Mesodermal cell (in vitro differentiated cells): ENCODE measurements around the gene MYBPH.

ENCODE experiments used
- H3K27ac ChIP-seq: 2 replicates; pipeline ENCODE4 v1.7.0; 2013; ENCODE audit warnings: mild to moderate bottlenecking, low read depth, low read length, moderate library complexity; ENCODE audit not compliant: severe bottlenecking
- H3K36me3 ChIP-seq: 2 replicates; pipeline ENCODE4 v1.7.1; 2013; ENCODE audit warnings: mild to moderate bottlenecking, low read length, moderate library complexity; ENCODE audit not compliant: control insufficient read depth, insufficient read depth
- H3K4me1 ChIP-seq: one replicate; pipeline ENCODE4 v1.7.1; 2013; ENCODE audit warnings: mild to moderate bottlenecking, low read length; ENCODE audit not compliant: insufficient read depth, control insufficient read depth, poor library complexity, severe bottlenecking
- H3K4me3 ChIP-seq: 2 replicates; pipeline ENCODE4 v1.7.0; 2013; ENCODE audit warnings: low read length, control low read depth, mild to moderate bottlenecking; ENCODE audit not compliant: insufficient read depth, poor library complexity, severe bottlenecking; ENCODE audit errors: extremely low read depth
- H3K9me3 ChIP-seq: 2 replicates; pipeline ENCODE4 v1.7.1; 2013; ENCODE audit warnings: mild to moderate bottlenecking, low read length, moderate library complexity; ENCODE audit not compliant: control insufficient read depth
- whole genome bisulfite sequencing, 2 experiments: methylation state at CpG; one replicate each; pipeline ENCODE4 v1.1.5; 2013; ENCODE audit warnings: missing lambda C conversion rate in 2 of 2; ENCODE audit not compliant: insufficient coverage in 2 of 2; 5-methylcytosine and 5-hydroxymethylcytosine counted together

The MYBPH gene

GRCh38 chr1:203165800-203166161 lies 9.8 kb downstream of the MYBPH start:
- Histone ChIP-seq H3K27ac (no peak overlapping the region), H3K4me3 (no peak overlapping the region), H3K9me3 (no peaks in the 10 kb centered on the region), H3K4me1 (no peaks in the 10 kb centered on the region), H3K36me3 (peaks cover 22% of the 10 kb centered on the region)
- 96 to 98% methylated on average over 4 to 8 of the region's 8 CpGs for WGBS, 2 experiments

- Histone ChIP-seq H3K9me3 (no peaks in the 10 kb centered on the region), H3K4me3 (no peak overlapping the region)
- WGBS, 2 experiments = 94 to 96% methylated on average over 22 to 27 of the region's 28 CpGs
Measured at GRCh38 chr1:203165101-203165799, 10.4 kb downstream of the MYBPH start.

DNA sequence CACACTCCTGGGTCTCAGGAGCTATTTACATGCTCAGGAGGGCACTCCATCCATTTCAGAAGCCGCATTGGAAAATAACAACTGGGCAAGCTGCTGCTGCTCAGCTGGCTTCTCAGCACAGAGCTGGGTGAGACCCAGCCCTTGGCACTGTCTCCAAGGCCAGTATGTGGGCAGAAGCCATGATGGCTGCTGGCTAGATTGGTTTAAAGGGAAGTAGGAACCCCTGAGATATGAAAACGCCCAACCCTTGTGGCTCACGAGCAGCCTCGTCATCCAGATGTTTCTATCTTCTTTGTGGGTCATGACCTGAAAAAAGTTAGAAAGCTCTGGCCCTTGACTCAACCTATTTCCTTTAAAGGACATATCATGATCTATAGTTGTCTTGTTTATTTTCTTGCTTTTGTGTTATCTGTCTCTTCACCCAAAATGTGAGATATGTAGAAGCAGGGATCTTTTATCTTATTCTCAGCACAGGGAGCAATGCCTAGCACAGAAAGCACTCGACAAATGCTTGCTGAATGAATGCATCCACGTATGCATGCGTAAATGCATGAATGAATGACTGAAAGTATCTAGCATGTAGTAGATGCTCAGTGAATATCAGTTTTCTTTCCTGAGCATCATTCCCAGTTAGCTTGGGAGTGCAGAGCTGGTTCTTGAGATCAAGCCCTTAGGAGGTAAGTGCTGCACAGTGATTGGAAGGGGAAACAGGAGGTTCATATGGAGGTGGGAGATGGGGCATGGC lies 11.6 kb downstream of the MYBPH start:
- Histone ChIP-seq H3K27ac (no peak overlapping the region), H3K4me3 (no peak overlapping the region), H3K36me3 (peaks cover 22% of the 10 kb centered on the region), H3K9me3 (no peaks in the 10 kb centered on the region), H3K4me1 (no peaks in the 10 kb centered on the region)
- WGBS, 2 experiments = 90 to 92% methylated on average over 6 to 7 of the region's 7 CpGs

More at GRCh38 chr1:203165101-203165799, 10.4 kb downstream of the MYBPH start:
- no peak overlapping the region for H3K27ac ChIP-seq
- H3K36me3 ChIP-seq = peaks cover 22% of the 10 kb centered on the region
- no peaks in the 10 kb centered on the region for H3K4me1 ChIP-seq

GRCh38 chr1:203162403-203162802 lies 13.2 kb downstream of the MYBPH start:
- WGBS, 2 experiments = 100% methylated on average over 1 of the region's 1 CpG
- Histone ChIP-seq H3K27ac (no peak overlapping the region), H3K4me1 (no peaks in the 10 kb centered on the region), H3K4me3 (no peak overlapping the region), H3K36me3 (peaks cover 35% of the 10 kb centered on the region), H3K9me3 (peaks cover 14% of the 10 kb centered on the region)

- 93 to 98% methylated on average over 9 to 10 of the region's 11 CpGs for WGBS, 2 experiments
- H3K36me3 ChIP-seq = peaks cover 42% of the 10 kb centered on the region
- peaks cover 14% of the 10 kb centered on the region for H3K9me3 ChIP-seq
- no peak overlapping the region for H3K27ac ChIP-seq
- no peaks in the 10 kb centered on the region for H3K4me1 ChIP-seq
- H3K4me3 ChIP-seq = no peak overlapping the region
Measured at GRCh38 chr1:203161703-203162102, 13.9 kb downstream of the MYBPH start.

DNA sequence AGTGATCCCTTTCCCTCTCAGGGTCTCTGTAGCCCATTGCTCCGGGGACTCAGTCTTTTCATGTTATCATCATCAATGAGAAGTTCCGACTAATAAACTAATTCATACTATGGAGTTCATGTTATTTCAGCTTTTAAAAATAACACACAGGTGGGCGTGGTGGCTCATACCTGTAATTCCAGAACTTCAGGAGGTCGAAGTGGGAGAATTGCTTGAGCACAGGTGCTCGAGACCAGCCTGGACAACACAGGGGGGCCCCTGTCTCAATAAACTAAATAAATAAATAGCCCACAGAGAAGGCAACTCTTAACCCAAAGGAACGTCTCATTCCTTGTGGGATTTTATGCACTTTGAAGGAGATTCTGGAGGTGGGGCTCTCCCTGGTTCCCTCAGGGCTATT lies 14.5 kb downstream of the MYBPH start:
- Histone ChIP-seq H3K9me3 (peaks cover 14% of the 10 kb centered on the region), H3K27ac (no peak overlapping the region), H3K4me3 (no peak overlapping the region), H3K36me3 (peaks cover 46% of the 10 kb centered on the region), H3K4me1 (peaks cover 3% of the 10 kb centered on the region)
- WGBS, 2 experiments = 90 to 100% methylated on average over 2 of the region's 6 CpGs

DNA sequence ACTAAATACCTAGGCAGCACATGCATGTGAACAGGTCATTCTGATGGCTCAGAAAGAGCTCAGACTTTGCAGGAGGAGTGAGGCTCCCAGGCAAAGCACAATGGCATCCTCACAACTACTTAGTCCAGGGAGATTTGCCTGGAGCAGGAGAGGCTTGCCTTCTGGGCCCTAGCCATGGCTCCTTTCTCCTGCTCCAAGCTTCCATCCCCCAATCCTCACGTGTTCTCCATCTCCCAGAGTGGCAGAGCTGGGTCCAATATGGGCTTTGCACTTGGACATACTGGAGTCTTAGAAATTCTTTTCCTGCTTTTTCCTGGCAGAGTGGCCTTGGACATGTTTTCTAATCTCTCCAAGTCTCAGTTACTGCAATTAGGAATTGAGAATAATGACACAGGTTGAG lies 15.8 kb downstream of the MYBPH start:
- H3K4me3 ChIP-seq = no peak overlapping the region
- peaks cover 43% of the 10 kb centered on the region for H3K36me3 ChIP-seq
- no peak overlapping the region for H3K27ac ChIP-seq
- peaks cover 11% of the 10 kb centered on the region for H3K4me1 ChIP-seq
- WGBS, 2 experiments = 78% methylated on average over 1 of the region's 1 CpG; no CpG with 5 or more reads in 1 of the 2 experiments
- H3K9me3 ChIP-seq = peaks cover 14% of the 10 kb centered on the region

GRCh38 chr1:203158960-203159665 lies 16.5 kb downstream of the MYBPH start:
- Histone ChIP-seq H3K9me3 (peaks cover 14% of the 10 kb centered on the region), H3K36me3 (peaks cover 41% of the 10 kb centered on the region), H3K4me1 (peaks cover 18% of the 10 kb centered on the region), H3K4me3 (no peak overlapping the region), H3K27ac (no peak overlapping the region)
- WGBS, 2 experiments = 87 to 89% methylated on average over 8 of the region's 9 CpGs

DNA sequence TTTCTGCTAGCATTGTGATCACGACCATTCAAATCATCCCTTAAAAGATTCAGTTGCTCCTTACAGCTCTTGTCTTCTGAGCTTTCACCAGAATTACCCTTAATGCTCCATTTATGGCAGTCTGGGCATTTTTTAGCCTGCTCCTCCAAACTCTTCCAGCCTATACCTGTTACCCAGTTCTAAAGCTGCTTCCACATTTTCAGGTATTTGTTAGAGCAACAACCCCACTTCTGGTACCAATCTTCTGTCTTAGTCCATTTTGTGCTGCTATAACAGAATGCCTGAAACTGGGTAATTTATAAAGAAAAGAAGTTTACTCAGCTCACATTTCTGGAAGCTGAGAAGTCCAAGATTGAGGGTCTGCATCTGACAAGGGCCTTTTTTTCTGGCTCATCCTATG lies 17.2 kb downstream of the MYBPH start:
- no peak overlapping the region for H3K4me3 ChIP-seq
- no peak overlapping the region for H3K27ac ChIP-seq
- peaks cover 40% of the 10 kb centered on the region for H3K36me3 ChIP-seq
- 93 to 95% methylated on average over 1 of the region's 1 CpG for WGBS, 2 experiments
- peaks cover 14% of the 10 kb centered on the region for H3K9me3 ChIP-seq
- H3K4me1 ChIP-seq = peaks cover 25% of the 10 kb centered on the region

DNA sequence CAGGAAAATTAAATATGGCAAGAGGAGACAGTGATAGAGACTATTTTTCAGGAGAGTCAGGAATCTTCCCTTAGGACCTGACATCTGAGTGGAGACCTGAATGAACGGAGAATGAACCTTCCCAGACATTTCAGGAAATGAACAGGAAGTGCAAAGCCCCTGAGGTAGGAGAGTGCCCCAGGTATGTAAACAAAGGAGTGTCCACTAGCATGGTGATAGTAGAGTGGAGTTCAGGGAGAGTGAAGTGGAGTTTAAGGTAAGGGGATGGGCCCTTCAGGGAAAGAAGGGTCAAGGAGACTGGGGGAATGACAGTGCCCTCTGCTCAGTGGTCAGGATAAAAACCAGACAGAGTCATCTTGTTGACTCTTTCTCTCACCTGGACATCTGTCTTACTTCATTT lies 19.3 kb downstream of the MYBPH start:
- H3K4me3 ChIP-seq = no peak overlapping the region
- peaks cover 44% of the 10 kb centered on the region for H3K4me1 ChIP-seq
- H3K36me3 ChIP-seq = peaks cover 25% of the 10 kb centered on the region
- peaks cover 14% of the 10 kb centered on the region for H3K9me3 ChIP-seq
- WGBS, 2 experiments = 75 to 93% methylated on average over 1 of the region's 1 CpG
- H3K27ac ChIP-seq = no peak overlapping the region
